ENCODE results near the gene HEXIM2.

The HEXIM2 gene

DNA sequence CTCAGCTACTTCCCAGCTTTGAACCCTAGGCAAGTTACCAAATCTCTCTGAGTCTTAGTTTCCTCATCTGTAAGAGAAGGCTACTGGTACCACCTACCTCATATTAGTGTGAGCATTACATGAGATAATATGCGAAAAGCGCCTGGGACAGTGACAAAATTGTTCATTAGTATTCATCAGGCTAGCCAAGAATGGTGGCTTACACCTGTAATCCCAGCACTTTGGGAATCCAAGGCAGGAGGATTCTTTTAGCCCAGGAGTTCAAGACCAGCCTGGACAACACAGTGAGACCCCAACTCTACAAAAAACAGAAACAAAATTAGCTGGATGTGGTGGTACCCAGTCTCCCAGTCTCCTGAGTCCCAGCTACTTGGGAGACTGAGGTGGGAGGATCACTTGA, 32.7 kb upstream of the HEXIM2 start:
- no peak for DNase-seq

DNA sequence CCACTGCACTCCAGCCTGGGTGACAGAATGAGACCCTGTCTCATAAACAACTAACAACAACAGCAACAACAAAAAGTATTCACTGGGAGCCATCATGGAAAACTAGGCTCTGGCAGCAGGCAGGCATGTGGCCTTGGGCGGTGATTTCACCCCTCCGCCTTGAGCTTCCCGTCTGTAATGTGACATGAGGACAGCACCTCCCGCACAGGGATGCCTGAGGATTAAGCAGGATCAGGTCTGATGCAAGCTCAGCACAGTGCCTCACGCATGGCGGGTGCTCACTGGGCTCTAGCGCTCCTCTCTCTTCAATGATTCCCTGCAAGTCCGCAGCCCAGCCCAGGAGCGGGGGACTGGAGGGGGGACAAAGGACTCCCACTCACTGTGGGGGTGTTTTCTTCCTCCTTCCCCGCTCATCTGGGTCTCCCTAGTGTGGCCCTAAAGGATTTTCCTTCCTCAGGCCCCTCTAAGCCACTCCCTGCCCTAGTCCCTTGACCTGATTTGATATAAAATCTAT, 32.2 kb upstream of the HEXIM2 start:
- no peak for DNase-seq

DNA sequence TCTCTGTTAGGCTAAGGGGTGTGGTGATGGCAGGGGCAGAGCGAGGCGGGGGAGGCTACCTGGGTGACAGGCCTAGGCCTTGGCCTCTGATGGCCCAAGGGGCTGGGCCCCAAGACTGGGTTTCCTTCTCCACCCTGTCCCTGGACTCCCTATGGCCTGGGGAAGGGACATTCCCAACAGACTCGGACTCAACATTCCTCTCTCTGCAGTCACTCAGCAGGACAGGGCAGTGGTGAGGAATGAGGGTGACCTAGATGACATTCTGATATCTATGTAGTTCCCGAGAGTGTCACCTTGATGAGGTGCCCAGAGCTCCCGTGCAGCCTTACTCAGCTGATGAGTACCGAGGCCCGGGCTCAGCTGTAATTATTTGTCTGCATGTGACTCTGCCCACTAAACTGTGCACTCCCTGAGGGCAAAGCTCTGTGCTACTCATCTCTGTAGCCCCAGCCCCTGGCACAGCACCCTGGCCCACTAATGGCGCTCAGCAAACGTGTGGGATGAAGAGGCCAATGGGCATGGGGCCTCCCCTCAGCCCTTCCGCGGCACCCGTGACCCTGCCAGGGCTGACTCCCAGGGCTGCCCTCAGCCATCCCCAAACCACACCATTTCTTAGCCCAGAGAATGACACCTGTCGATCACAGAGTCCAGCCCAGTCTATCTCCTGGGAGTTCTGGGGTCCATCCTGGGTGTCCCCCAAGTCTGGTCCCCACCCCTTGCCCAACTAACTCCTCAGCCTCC, 31.6 kb upstream of the HEXIM2 start:
- no peak for DNase-seq

DNA sequence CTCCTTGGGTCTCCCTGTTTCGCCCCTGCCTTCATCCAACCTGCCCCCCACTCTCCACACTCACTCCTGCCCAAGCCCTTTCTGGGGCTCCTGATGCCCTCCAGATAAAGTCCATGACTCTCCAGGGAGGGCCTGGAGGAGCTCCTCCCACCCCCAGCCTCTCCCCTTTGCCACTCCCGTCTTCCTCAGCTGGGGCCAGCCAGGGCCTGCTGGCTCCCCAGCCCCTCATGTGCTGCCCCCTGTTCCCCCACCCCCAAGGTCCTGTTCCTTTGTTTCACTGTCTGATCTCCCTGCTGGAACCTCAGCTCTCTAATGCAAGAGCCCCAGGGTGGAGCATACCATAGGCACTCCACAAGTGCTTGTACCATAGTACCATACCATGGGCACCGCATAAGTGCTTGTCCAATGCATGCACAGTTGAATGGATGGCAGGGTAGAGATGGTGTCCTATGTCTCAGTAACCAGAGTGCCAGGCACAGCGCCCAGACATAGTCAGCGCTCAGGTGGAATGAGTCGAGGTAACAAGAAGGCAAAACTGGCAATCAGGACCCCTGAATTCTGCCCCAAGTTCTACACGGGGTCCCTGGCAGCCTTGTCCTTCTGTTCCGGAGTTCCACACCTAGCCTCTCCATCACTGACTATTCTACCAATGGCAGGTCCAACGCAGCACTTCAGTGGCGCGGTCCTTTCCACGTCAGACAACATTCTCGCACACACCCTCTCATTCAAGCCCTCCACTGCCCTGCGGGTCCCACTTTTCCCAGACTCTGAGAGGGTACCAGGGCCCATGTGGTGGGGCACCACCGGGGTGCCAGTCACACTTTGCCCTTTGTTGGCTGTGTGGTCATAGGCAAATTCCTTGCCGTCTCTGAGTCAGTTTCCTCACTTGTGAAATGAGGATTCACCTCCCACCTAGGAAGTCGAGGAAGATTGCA, 30.7 kb upstream of the HEXIM2 start:
- no peak for DNase-seq

DNA sequence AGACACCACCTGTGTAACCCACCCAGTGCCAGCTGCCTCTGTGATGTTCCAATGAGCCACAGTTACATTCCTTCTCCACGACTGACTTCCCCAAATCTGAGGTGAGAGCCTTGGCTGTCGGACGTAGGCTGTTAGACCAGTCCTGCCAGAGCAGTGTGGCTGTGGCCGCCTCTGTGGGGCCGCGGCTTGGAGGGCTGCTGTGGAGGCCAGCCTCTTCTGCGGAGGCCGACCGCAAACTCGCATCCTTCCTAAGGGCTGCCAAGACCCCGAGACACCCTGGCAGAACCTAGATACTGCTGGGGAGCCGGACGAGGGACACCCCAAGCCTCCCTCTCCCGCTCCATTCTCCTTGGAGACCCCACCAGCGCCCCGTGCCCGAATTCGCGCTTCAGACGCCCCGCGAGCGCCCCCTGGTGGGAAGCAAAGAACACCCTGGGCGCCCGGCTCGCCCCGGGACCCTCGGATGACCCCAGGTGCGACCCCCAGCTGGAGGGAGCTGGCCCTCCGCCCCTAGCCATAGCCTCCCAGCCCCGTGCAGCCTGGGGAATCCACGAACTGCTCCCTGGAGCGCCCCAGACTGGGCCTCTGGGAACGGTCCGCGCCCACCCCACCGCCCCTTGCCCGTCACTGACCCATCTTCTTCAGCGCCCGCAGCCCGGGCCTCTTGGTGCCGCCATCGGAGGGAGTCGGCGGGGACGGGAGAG, 29.9 kb upstream of the HEXIM2 start:
- DNase-seq = no peak

GRCh38 chr17:45132320-45132571, 29.4 kb upstream of the HEXIM2 start, which contains the start of gene PLCD3:
TSS of gene PLCD3 (minus strand) at chr17:45132515. CDS start at chr17:45132410, 105 bp downstream.
- DNase-seq = no peak

- peak; percentile 66 to 75 for DNase-seq
Measured at GRCh38 chr17:45132572-45133463, 28.9 kb upstream of the HEXIM2 start.

- peak; percentile 96 for DNase-seq
Measured at GRCh38 chr17:45135192-45135977, 26.3 kb upstream of the HEXIM2 start, which contains the start of gene ACBD4. TSS of gene ACBD4 (plus strand) at chr17:45135687. CDS start at chr17:45136145, 458 bp downstream.

DNA sequence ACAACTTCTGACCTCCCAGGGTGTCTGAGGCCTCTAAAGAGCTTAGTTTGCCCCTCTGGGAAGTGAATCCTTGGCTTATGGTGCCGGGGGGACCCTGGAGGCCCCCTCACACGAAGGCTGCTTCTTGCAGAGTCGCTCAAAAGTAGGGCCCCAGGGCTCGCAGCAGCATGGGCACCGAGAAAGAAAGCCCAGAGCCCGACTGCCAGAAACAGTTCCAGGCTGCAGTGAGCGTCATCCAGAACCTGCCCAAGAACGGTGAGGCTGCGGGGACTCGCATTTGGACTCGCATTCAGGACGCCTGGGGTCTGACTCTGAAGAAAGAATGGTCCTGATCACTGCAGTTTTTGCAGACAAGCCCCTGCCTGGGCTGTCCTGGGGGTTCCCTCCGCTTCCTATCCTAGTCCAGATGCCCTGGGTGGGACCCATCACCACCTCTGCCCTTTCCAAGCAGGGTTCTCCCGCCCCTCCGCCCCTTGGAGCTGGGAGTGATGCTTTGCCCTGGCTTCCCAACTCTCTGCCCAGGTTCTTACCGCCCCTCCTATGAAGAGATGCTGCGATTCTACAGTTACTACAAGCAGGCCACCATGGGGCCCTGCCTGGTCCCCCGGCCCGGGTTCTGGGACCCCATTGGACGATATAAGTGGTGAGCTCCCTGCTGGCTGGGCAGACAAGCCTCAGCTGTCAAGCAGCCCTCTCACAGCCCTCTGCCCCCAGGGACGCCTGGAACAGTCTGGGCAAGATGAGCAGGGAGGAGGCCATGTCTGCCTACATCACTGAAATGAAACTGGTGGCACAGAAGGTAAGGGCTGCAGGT, 25.5 kb upstream of the HEXIM2 start:
- DNase-seq = no peak

DNA sequence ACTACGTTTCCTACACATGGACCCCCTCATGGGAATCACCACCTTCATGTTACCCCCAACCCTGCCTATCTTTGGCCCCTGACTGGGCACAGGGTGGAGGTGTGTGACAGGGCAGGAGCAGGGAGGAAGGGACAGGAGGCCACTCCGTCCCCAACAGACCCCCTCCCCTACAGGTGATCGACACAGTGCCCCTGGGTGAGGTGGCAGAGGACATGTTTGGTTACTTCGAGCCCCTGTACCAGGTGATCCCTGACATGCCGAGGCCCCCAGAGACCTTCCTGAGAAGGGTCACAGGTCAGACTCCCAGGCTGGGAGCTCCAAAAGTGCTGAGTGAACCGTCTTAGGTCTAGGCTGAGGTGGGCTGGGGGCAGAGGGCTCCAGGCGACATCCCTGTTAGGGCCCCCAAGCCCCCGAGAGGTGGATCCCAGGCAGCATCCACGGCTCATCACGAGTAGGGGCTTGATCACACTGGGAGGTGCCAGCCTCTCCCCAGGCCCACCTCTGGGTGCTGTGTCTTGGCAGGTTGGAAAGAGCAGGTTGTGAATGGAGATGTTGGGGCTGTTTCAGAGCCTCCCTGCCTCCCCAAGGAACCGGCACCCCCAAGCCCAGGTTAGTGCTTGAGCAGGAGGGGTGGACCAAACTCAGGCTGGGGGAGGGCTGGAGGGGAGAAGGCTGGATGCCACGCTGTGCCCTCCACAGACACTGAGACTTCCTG, 24.7 kb upstream of the HEXIM2 start:
- no peak for DNase-seq

DNA sequence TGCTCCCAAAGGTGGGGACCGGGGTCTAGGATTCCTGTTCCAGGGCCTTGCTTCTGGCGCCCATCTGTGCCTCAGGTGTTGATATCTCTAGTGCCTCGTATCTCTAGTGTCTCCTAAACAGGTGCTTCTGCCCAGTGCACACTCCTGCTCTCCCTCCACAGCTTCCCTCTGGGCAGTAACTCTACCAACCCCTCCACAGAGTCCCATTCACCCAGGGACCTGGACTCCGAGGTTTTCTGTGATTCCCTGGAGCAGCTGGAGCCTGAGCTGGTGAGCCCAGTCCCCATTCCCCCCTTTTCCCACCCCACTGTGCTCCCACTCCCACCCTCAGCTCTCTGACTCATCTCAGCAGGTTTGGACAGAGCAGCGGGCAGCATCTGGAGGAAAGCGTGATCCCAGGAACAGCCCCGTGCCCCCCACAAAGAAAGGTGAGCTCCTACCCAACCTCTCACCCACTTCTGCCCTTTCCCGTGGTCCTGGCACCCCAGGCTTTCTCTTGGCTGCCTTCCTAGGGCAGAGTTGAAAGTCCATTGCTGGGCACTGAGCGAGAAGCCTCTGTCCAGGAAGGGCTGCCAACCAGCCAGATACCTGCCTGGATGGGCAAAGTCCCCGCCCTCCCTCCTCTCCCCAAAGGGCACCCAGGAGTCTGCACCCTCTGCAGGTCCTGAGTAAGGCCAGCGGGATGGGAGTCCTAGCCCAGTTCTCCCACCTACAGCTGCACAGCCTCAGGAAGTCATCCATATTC, 23.9 kb upstream of the HEXIM2 start:
- no peak for DNase-seq

GRCh38 chr17:45138911-45139532, 22.7 kb upstream of the HEXIM2 start:
- no peak for DNase-seq

DNA sequence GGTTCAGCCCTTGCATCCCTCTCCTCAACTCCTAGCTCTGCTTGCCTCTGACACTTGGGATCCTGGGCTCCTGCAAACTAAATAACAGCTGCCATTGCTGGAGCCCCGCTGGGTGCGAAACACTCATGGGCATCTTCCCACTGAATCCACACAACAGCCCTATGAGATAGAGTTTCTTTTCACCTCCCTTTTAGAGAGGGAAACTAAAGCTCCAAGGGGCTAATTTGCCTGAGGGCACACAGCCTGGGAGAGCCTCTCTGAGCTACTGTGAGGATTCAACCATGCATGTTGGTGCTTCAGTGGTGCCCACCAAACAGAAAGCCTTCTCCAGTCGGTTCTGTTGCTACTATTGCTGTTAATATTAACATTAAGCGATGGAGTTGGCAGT, 22.1 kb upstream of the HEXIM2 start:
- DNase-seq = no peak

- no peak for DNase-seq
Measured at GRCh38 chr17:45143094-45143670, 18.5 kb upstream of the HEXIM2 start.

- no peak for DNase-seq
Measured at GRCh38 chr17:45143767-45144198, 17.9 kb upstream of the HEXIM2 start.

- DNase-seq = no peak
Measured at GRCh38 chr17:45144199-45145034, 17.3 kb upstream of the HEXIM2 start.

DNA sequence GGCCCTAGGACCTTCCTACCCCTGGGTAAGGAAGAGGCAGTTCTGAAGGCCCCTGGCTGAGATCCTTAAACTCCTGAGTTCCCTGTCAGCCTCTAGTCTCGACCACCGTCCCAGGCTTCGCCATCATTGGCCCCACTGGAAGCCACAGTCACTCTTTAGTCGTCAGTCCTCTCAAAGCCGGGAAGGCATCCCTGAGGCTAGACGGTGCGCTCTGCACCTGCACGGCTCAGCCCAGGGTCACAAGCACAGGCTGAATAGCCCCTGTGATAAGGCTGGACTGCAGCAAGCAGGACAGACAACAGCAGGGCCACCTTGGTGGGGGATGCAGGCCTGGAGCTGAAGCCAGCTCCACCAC, 16.7 kb upstream of the HEXIM2 start:
- no peak for DNase-seq
